ENCODE data around the gene ZNF134.

DNA sequence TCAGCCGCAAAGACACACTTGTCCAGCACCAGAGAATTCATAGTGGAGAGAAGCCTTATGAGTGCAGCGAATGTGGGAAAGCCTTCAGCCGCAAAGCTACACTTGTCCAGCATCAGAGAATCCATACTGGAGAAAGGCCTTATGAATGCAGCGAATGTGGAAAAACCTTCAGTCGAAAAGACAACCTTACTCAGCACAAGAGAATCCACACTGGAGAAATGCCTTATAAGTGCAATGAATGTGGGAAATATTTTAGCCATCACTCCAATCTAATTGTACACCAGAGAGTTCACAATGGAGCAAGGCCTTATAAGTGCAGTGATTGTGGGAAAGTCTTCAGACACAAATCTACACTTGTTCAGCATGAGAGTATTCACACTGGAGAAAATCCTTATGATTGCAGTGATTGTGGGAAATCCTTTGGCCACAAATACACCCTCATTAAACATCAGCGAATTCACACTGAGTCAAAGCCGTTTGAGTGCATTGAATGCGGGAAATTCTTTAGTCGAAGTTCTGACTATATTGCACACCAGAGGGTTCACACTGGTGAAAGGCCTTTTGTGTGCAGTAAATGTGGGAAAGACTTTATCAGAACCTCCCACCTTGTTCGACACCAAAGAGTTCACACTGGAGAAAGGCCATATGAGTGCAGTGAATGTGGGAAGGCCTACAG is 6.8 kb downstream of the ZNF134 start:
- TF ChIP-seq, protein P1, sequence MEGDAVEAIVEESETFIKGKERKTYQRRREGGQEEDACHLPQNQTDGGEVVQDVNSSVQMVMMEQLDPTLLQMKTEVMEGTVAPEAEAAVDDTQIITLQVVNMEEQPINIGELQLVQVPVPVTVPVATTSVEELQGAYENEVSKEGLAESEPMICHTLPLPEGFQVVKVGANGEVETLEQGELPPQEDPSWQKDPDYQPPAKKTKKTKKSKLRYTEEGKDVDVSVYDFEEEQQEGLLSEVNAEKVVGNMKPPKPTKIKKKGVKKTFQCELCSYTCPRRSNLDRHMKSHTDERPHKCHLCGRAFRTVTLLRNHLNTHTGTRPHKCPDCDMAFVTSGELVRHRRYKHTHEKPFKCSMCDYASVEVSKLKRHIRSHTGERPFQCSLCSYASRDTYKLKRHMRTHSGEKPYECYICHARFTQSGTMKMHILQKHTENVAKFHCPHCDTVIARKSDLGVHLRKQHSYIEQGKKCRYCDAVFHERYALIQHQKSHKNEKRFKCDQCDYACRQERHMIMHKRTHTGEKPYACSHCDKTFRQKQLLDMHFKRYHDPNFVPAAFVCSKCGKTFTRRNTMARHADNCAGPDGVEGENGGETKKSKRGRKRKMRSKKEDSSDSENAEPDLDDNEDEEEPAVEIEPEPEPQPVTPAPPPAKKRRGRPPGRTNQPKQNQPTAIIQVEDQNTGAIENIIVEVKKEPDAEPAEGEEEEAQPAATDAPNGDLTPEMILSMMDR (IDR thresholded peaks at IDR 0.05; ENCODE audit: insufficient read depth, low read depth, low read length), result no peak
- TF ChIP-seq EZH2 (IDR thresholded peaks at IDR 0.05; ENCODE audit: insufficient read depth, low read length), result no peak
